Esophagus (tissue), 2 donors: ENCODE results near the gene TUBB3. TPM values are rescaled to one million over a fixed set of nuclear protein-coding genes. Genes with fewer than 3 reads are reported as not detected.
A peak's percentile ranks its signal among the peaks of the same experiment; 100 is the strongest.
"Not testable (repeated sequence)": the region's sequence is repeated elsewhere in the genome, so short reads cannot be mapped to it uniquely, and the experiment has no call there.

ENCODE experiments used
- H3K27ac ChIP-seq, 2 donors: one replicate each; pipeline ENCODE4 v1.5.1; 2013; ENCODE audit warnings: low read depth in 2 of 2, mild to moderate bottlenecking in 2 of 2, inconsistent platforms in 1 of 2, low read length in 1 of 2, moderate library complexity in 1 of 2
- H3K27me3 ChIP-seq, 2 donors: one replicate each; pipeline ENCODE4 v1.6.1; 2013; ENCODE audit warnings: low read length in 2 of 2, control low read depth in 1 of 2, mild to moderate bottlenecking in 1 of 2; ENCODE audit not compliant: insufficient read depth in 2 of 2, control insufficient read depth in 1 of 2
- H3K36me3 ChIP-seq, 2 donors: one replicate each; pipeline ENCODE4 v1.6.1; 2013; ENCODE audit warnings: low read length in 1 of 2; ENCODE audit not compliant: control insufficient read depth in 2 of 2, insufficient read depth in 2 of 2
- H3K4me1 ChIP-seq, 2 donors: one replicate each; pipeline ENCODE4 v1.6.1; 2013; ENCODE audit warnings: low read length in 1 of 2; ENCODE audit not compliant: control insufficient read depth in 2 of 2, insufficient read depth in 2 of 2
- H3K4me3 ChIP-seq, 2 donors: one replicate each; pipeline ENCODE4 v1.5.1; 2013; ENCODE audit warnings: low read length in 2 of 2, mild to moderate bottlenecking in 2 of 2, low read depth in 1 of 2, moderate library complexity in 1 of 2
- H3K9me3 ChIP-seq, 2 donors: one replicate each; pipeline ENCODE4 v1.6.1; 2013; ENCODE audit warnings: mild to moderate bottlenecking in 2 of 2, low read depth in 1 of 2, low read length in 1 of 2, moderate library complexity in 1 of 2; ENCODE audit not compliant: control insufficient read depth in 2 of 2, insufficient read depth in 1 of 2
- WGBS, 2 donors: extraction: QIAGEN DNeasy Blood & Tissue Kit; methylation state at CpG; one replicate each; pipeline ENCODE4 v1.1.7; 2013; 5-methylcytosine and 5-hydroxymethylcytosine counted together
- polyA plus RNA-seq, 2 donors: library from polyadenylated mRNA; stranded (reverse); fragments of 200-250 nt; gene quantifications; one replicate each; pipeline ENCODE4 v1.2.3, GENCODE V29; 2013
- donor health status: healthy with polysubstance abuse.
- donor health status: Bipolar disorder and iron deficiency.

TUBB3 gene
- polyA plus RNA-seq, 2 donors, result 0.16 to 1.5 TPM

- peaks cover 14 to 56% of the 10 kb centered on the region in 2 donors for H3K36me3 ChIP-seq
- WGBS, 2 donors, result 57 to 63% methylated on average over 47 of the region's 47 CpGs
Observed at GRCh38 chr16:89909777-89910716, 13.1 kb upstream of the TUBB3 start.

DNA sequence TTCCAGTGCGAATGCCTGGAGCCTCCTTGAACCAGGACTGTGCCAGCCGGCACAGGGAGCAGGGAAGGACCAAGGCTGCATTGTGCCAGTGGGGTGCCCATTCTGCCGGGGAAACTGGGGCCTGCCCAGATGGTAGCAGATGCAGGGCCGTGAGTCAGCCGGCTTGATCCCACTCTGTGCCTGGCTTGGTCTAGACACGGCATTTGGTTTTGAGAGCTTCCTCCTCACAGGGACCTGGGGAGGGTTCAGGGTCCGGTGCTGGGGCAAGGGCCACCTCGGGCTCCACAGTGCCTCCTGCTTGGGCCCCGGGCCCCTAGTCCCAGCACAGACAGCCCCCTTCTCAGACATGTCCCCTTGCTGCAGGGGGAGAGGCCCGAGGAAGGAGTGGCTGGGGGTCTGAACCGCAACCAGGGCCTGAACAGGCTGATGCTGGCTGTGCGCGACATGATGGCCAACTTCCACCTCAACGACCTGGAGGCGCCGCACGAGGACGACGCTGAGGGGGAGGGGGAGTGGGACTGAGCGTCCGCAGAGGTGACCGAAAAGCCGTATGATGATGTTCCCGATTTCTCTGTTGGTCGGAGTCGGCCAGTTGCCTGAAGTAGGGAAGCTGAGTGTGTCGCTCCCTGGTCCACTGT, 12.3 kb upstream of the TUBB3 start:
- Histone ChIP-seq H3K36me3 (peaks cover 14 to 49% of the 10 kb centered on the region in 2 donors), H3K4me3 (no peak overlapping the region), H3K27me3 (no peaks in the 10 kb centered on the region), H3K4me1 (peaks cover 0 to 12% of the 10 kb centered on the region in 2 donors), H3K27ac (no peak overlapping the region), H3K9me3 (no peaks in the 10 kb centered on the region)
- WGBS, 2 donors, result 91 to 93% methylated on average over 27 of the region's 27 CpGs

More at GRCh38 chr16:89909777-89910716, 13.1 kb upstream of the TUBB3 start:
- Histone ChIP-seq H3K27me3 (no peaks in the 10 kb centered on the region), H3K9me3 (no peaks in the 10 kb centered on the region), H3K4me1 (peaks cover 0 to 12% of the 10 kb centered on the region in 2 donors), H3K27ac (peak overlapping the region; percentile 23 to 64), H3K4me3 (no peak overlapping the region)

- H3K36me3 ChIP-seq, result peaks cover 10 to 44% of the 10 kb centered on the region in 2 donors
- WGBS, 2 donors, result 91% methylated on average over 14 of the region's 14 CpGs
- no peaks in the 10 kb centered on the region for H3K9me3 ChIP-seq
- no peak overlapping the region for H3K27ac ChIP-seq
- H3K4me1 ChIP-seq, result peaks cover 0 to 12% of the 10 kb centered on the region in 2 donors
- H3K27me3 ChIP-seq, result no peaks in the 10 kb centered on the region
- H3K4me3 ChIP-seq, result no peak overlapping the region
Observed at GRCh38 chr16:89911375-89911774, 11.8 kb upstream of the TUBB3 start.

DNA sequence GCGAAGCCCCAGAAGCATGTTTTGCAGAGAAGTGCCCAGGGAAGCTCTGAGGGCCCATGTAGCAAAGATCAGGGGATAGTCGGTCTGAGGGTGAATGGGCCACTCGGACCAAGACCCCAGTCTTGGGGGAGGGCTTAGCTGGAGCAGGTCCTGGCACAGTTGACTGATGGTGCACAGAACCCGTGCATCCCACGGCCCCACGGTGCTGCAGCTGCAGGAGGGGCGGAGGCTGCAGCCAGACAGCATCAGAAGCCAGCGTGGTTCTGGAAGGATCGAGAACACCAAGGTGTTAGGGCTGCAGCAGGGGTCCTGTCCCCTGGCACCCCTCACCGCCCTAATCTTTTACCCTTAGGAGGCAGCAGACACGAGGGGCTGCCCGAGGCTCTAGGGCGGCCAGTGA, 11.0 kb upstream of the TUBB3 start:
- Histone ChIP-seq H3K9me3 (no peaks in the 10 kb centered on the region), H3K36me3 (peaks cover 3 to 36% of the 10 kb centered on the region in 2 donors), H3K4me1 (peaks cover 0 to 12% of the 10 kb centered on the region in 2 donors), H3K27ac (no peak overlapping the region), H3K4me3 (no peak overlapping the region), H3K27me3 (no peaks in the 10 kb centered on the region)
- WGBS, 2 donors, result 80 to 82% methylated on average over 13 of the region's 13 CpGs

GRCh38 chr16:89912627-89913026, 10.5 kb upstream of the TUBB3 start:
- Histone ChIP-seq H3K4me3 (no peak overlapping the region), H3K36me3 (peaks cover 3 to 36% of the 10 kb centered on the region in 2 donors), H3K4me1 (peaks cover 0 to 13% of the 10 kb centered on the region in 2 donors), H3K9me3 (no peaks in the 10 kb centered on the region), H3K27me3 (no peaks in the 10 kb centered on the region), H3K27ac (no peak overlapping the region)
- WGBS, 2 donors, result 71 to 75% methylated on average over 14 of the region's 14 CpGs

DNA sequence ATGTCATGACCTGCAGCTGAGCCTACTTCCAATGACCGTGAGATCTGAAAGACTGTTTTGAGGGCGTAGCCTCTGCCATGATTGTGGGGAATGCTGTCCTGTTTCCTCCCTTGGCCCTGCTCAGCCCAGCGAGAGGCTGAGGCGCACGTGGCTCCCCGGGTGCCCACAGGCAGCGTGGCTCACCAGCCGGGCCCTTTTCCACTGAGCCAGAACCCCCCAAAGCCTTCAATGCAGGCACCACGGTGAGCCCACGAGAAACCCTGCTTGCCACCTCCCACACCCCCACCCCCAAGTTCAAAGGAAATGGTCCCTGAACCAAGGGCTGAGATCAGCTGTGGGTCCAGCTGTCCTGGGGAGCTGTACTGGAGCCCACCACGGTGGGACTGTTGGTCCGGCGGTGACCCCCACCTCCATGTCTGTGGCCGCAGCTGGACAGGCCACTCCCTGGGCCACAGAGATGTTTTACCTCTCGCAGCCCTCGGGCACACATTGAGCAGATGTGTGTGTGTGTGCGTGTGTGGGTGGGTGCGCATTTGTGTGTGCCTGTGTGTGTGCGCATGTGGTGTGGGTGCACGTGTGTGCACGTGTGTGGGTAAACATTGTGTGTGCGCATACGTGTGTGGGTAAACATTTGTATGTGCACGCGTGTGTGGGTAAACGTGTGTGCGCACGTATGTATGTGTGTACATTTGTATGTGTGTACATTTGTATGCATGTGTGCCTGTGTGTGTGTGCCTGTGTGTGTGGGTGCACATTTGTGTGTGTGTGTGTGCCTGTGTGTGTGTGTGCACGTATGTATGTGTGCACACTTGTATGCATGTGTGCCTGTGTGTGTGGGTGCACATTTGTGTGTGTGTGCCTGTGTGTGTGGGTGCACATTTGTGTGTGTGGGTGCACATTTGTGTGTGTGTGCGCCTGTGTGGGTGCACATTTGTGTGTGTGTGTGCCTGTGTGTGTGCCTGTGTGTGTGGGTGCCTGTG, 9.4 kb upstream of the TUBB3 start:
- 76 to 84% methylated on average over 30 of the region's 30 CpGs for WGBS, 2 donors
- Histone ChIP-seq H3K9me3 (no peaks in the 10 kb centered on the region), H3K4me1 (peaks cover 7 to 23% of the 10 kb centered on the region in 2 donors), H3K27me3 (no peaks in the 10 kb centered on the region), H3K4me3 (no peak overlapping the region), H3K36me3 (peaks cover 3 to 29% of the 10 kb centered on the region in 2 donors), H3K27ac (no peak overlapping the region)

DNA sequence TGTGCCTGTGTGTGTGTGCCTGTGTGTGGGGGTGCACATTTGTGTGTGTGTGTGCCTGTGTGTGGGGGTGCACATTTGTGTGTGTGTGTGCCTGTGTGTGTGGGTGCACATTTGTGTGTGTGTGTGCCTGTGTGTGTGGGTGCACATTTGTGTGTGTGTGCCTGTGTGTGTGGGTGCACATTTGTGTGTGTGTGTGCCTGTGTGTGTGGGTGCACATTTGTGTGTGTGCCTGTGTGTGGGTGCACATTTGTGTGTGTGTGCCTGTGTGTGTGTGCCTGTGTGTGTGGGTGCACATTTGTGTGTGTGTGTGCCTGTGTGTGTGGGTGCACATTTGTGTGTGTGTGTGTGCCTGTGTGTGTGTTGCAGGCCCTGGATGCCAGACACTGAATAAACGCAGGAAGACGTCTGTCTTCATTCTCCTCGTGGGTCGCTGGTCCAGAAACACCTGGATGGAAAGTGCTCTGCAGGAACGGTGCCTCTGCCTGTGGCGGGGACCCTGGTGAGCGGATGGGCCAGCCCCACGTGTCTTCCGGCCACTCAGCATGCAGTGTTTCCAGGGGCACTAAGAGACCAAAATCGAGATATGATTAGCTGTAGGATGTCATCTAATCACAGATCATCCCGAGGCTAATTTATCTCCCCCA, 8.4 kb upstream of the TUBB3 start:
- not testable (repeated sequence) for H3K4me3 ChIP-seq, H3K27ac ChIP-seq, H3K9me3 ChIP-seq, H3K27me3 ChIP-seq
- Histone ChIP-seq H3K4me1 (peaks cover 7 to 23% of the 10 kb centered on the region in 2 donors), H3K36me3 (peaks cover 3 to 27% of the 10 kb centered on the region in 2 donors)
- 51 to 55% methylated on average over 11 of the region's 11 CpGs for WGBS, 2 donors

DNA sequence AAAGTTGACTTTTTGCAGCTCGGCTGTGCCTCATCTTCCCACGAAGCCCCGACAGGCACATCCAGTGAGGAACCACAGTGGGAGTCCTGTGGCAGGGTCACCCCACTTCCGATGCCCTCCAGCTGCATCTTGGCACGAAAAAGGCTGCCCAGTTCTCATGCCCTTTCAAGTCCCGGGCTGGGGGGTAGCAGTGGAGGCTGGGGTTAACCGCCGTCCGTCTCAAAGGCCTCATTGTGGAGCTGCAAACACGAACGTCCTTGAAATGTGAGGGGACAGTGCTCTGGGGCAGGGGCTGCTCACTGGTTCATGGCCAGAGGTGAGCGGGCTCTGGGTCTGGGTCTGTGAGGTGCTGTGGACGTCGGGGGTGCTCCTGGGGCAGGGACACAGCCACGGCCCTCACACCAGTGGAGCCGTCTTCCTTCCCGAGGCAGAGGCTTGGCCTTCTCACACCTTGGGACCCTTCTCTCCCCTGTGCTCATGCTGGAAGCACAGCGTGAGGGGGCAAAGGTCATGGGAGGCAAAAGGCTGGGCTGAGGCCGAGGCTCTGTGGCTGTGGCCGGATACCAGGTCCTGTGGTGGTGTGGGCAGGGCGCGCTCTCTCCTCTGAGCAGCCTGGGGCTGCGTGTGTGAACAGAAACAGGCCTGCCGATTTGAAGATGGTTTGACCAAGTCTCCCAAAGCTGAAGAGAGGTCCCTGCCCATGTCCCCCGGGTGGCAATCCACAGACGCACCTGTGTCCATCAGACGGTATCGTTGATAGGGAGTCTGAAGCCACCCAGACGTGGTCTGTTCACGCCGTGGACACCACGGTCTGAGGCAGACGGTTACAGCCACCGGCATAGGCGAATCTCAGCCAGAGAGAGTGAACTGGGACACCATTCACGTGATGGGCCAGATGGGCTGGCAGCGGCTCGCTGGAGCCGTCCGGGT, 7.6 kb upstream of the TUBB3 start:
- H3K27me3 ChIP-seq, result no peaks in the 10 kb centered on the region
- H3K27ac ChIP-seq, result no peak overlapping the region
- H3K9me3 ChIP-seq, result no peaks in the 10 kb centered on the region
- H3K36me3 ChIP-seq, result peaks cover 3 to 21% of the 10 kb centered on the region in 2 donors
- 70 to 78% methylated on average over 40 of the region's 40 CpGs for WGBS, 2 donors
- H3K4me3 ChIP-seq, result no peak overlapping the region
- H3K4me1 ChIP-seq, result peaks cover 7 to 15% of the 10 kb centered on the region in 2 donors
